ENCODE measurements around the gene MSANTD1.

MSANTD1 gene

GRCh38 chr4:3268395-3269104 lies 19.6 kb downstream of the MSANTD1 start:
- Mint-ChIP-seq H3K27me3 (no peaks in the 10 kb centered on the region), H3K4me1 (ENCODE audit: low read depth) (no peaks in the 10 kb centered on the region), H3K9me3 (peaks cover 3% of the 10 kb centered on the region), H3K4me3 (no peak overlapping the region), H3K36me3 (ENCODE audit: low read depth) (no peaks in the 10 kb centered on the region), H3K27ac (no peak overlapping the region)

- H3K27ac Mint-ChIP-seq: no peak overlapping the region
- peaks cover 4% of the 10 kb centered on the region for H3K9me3 Mint-ChIP-seq
- no peaks in the 10 kb centered on the region for H3K36me3 Mint-ChIP-seq (ENCODE audit: low read depth)
- no peak overlapping the region for H3K4me3 Mint-ChIP-seq
- H3K4me1 Mint-ChIP-seq (ENCODE audit: low read depth): no peaks in the 10 kb centered on the region
- no peaks in the 10 kb centered on the region for H3K27me3 Mint-ChIP-seq
Measured at GRCh38 chr4:3269105-3269927, 20.4 kb downstream of the MSANTD1 start.

GRCh38 chr4:3269991-3270611 lies 21.1 kb downstream of the MSANTD1 start:
- H3K27ac Mint-ChIP-seq: no peak overlapping the region
- H3K4me3 Mint-ChIP-seq: no peak overlapping the region
- H3K27me3 Mint-ChIP-seq: no peaks in the 10 kb centered on the region
- no peaks in the 10 kb centered on the region for H3K36me3 Mint-ChIP-seq (ENCODE audit: low read depth)
- no peaks in the 10 kb centered on the region for H3K4me1 Mint-ChIP-seq (ENCODE audit: low read depth)
- H3K9me3 Mint-ChIP-seq: peaks cover 4% of the 10 kb centered on the region

GRCh38 chr4:3271131-3271530 lies 22.2 kb downstream of the MSANTD1 start:
- H3K27ac Mint-ChIP-seq: no peak overlapping the region
- peaks cover 4% of the 10 kb centered on the region for H3K9me3 Mint-ChIP-seq
- H3K36me3 Mint-ChIP-seq (ENCODE audit: low read depth): no peaks in the 10 kb centered on the region
- H3K4me1 Mint-ChIP-seq (ENCODE audit: low read depth): no peaks in the 10 kb centered on the region
- no peak overlapping the region for H3K4me3 Mint-ChIP-seq
- no peaks in the 10 kb centered on the region for H3K27me3 Mint-ChIP-seq

- peaks cover 14% of the 10 kb centered on the region for H3K9me3 Mint-ChIP-seq
Measured at GRCh38 chr4:3276986-3277385, 28.0 kb downstream of the MSANTD1 start.

GRCh38 chr4:3280466-3280865 lies 31.5 kb downstream of the MSANTD1 start:
- H3K36me3 Mint-ChIP-seq (ENCODE audit: low read depth): no peaks in the 10 kb centered on the region
- no peak overlapping the region for H3K27ac Mint-ChIP-seq
- peaks cover 10% of the 10 kb centered on the region for H3K9me3 Mint-ChIP-seq
- H3K4me1 Mint-ChIP-seq (ENCODE audit: low read depth): no peaks in the 10 kb centered on the region
- H3K27me3 Mint-ChIP-seq: peaks cover 19% of the 10 kb centered on the region
- H3K4me3 Mint-ChIP-seq: no peak overlapping the region

More at GRCh38 chr4:3276986-3277385, 28.0 kb downstream of the MSANTD1 start:
- Mint-ChIP-seq H3K27ac (no peak overlapping the region), H3K36me3 (ENCODE audit: low read depth) (no peaks in the 10 kb centered on the region), H3K27me3 (peaks cover 10% of the 10 kb centered on the region), H3K4me1 (ENCODE audit: low read depth) (no peaks in the 10 kb centered on the region), H3K4me3 (no peak overlapping the region)

GRCh38 chr4:3283483-3283882 lies 34.5 kb downstream of the MSANTD1 start:
- Mint-ChIP-seq H3K9me3 (peaks cover 10% of the 10 kb centered on the region), H3K36me3 (ENCODE audit: low read depth) (no peaks in the 10 kb centered on the region), H3K4me1 (ENCODE audit: low read depth) (peaks cover 6% of the 10 kb centered on the region), H3K4me3 (no peak overlapping the region), H3K27me3 (peaks cover 23% of the 10 kb centered on the region), H3K27ac (no peak overlapping the region)

- H3K27ac Mint-ChIP-seq: no peak overlapping the region
- H3K36me3 Mint-ChIP-seq (ENCODE audit: low read depth): no peaks in the 10 kb centered on the region
- no peak overlapping the region for H3K4me3 Mint-ChIP-seq
- peaks cover 24% of the 10 kb centered on the region for H3K27me3 Mint-ChIP-seq
- H3K9me3 Mint-ChIP-seq: peaks cover 10% of the 10 kb centered on the region
- H3K4me1 Mint-ChIP-seq (ENCODE audit: low read depth): peaks cover 6% of the 10 kb centered on the region
Measured at GRCh38 chr4:3283916-3284315, 35.0 kb downstream of the MSANTD1 start.

GRCh38 chr4:3284734-3285557 lies 36.0 kb downstream of the MSANTD1 start:
- H3K4me1 Mint-ChIP-seq (ENCODE audit: low read depth): peaks cover 6% of the 10 kb centered on the region
- H3K9me3 Mint-ChIP-seq: peaks cover 10% of the 10 kb centered on the region
- no peak overlapping the region for H3K27ac Mint-ChIP-seq
- no peaks in the 10 kb centered on the region for H3K36me3 Mint-ChIP-seq (ENCODE audit: low read depth)
- no peak overlapping the region for H3K4me3 Mint-ChIP-seq
- H3K27me3 Mint-ChIP-seq: peaks cover 26% of the 10 kb centered on the region

GRCh38 chr4:3285558-3286334 lies 36.8 kb downstream of the MSANTD1 start:
- Mint-ChIP-seq H3K27ac (no peak overlapping the region), H3K4me3 (no peak overlapping the region)

GRCh38 chr4:3286335-3287175 lies 37.6 kb downstream of the MSANTD1 start:
- H3K4me1 Mint-ChIP-seq (ENCODE audit: low read depth): peaks cover 9% of the 10 kb centered on the region
- H3K9me3 Mint-ChIP-seq: peaks cover 4% of the 10 kb centered on the region
- H3K4me3 Mint-ChIP-seq: no peak overlapping the region
- H3K27me3 Mint-ChIP-seq: peaks cover 22% of the 10 kb centered on the region
- H3K27ac Mint-ChIP-seq: no peak overlapping the region
- H3K36me3 Mint-ChIP-seq (ENCODE audit: low read depth): no peaks in the 10 kb centered on the region

More at GRCh38 chr4:3285558-3286334, 36.8 kb downstream of the MSANTD1 start:
- Mint-ChIP-seq H3K4me1 (ENCODE audit: low read depth) (peaks cover 6% of the 10 kb centered on the region), H3K9me3 (peaks cover 7% of the 10 kb centered on the region), H3K27me3 (peaks cover 23% of the 10 kb centered on the region), H3K36me3 (ENCODE audit: low read depth) (no peaks in the 10 kb centered on the region)

GRCh38 chr4:3287271-3287971 lies 38.5 kb downstream of the MSANTD1 start:
- Mint-ChIP-seq H3K4me3 (no peak overlapping the region), H3K36me3 (ENCODE audit: low read depth) (no peaks in the 10 kb centered on the region), H3K4me1 (ENCODE audit: low read depth) (peaks cover 14% of the 10 kb centered on the region), H3K9me3 (no peaks in the 10 kb centered on the region), H3K27ac (no peak overlapping the region), H3K27me3 (peaks cover 22% of the 10 kb centered on the region)

Measured in stimulated activated naive CD8-positive, alpha-beta T cell treated with anti-CD3 and anti-CD28 coated beads, Interleukin-15, Interleukin-2, amounts not matched to agents 100 ng/mL and 50 ng/mL, for 24 hours (primary cell).